HG03442 (cell line): ENCODE results near the gene ITGB2.

Experiments used
- ATAC-seq: cut with Tn5 transposase; IDR thresholded peaks from one replicate; pipeline ENCODE4 v1.9.1; 2021; ENCODE audit warnings: mild to moderate bottlenecking, moderate library complexity; ENCODE audit not compliant: unreplicated experiment

The ITGB2 gene

GRCh38 chr21:44898851-44899767 lies 21.6 kb downstream of the ITGB2 start:
- no peak for ATAC-seq

DNA sequence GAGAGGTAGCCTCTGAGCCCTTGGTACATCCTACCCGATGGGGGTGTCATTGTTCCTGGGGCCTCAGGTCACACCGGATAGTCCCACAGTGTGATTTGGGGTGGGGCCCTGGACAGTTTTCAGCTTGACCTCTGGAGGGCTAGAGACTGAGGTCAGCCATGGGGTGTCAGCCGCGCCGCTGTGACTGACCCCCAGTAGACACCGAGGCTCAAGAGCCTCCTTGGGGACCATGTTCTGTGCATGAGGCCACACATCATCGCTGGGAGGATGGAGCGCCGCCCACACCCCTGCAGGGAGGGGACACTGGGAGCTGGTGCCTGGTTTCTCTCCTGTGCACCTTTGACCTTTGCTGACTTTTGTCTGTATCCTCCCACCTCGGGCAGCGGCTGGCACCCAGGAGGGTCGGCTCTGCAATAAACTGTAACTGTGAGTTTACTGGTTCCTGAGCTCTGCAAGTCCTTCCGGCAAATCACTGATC lies 22.6 kb downstream of the ITGB2 start:
- no peak for ATAC-seq

GRCh38 chr21:44897326-44898010 lies 23.2 kb downstream of the ITGB2 start:
- no peak for ATAC-seq

DNA sequence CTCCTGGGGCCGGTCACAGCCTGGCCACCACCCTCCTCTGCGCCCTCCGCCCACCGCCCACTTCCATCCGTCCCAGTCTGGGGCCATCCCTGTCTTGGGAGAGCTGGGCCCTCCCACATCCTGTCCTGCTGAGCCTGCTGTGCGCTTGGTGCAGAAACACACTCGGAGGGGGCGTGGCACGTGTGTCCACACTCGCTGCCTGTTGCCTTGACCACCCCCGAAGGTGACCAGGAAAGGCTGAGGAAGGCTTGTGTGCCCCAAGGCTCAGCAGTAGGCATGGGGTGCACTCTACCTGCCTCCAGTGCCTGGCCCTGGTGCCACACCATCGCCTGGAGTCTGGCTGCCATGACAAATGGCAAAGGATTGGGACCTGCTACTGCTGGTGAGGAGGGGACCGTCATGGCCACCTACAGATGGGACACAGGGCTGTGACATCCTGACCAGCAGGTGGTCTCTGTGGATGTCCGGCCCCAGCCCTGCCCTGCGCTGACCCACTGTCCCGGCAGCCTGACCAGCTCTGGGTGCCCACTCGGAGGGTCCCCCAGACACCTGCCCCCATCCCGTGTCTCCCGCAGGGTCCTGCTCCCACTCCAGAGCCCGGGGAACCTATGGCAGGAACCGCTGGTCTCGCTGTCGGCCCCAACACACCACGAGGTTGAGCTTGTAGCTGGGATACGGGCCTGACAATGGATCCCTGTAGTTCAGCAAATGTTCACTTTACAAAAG lies 24.0 kb downstream of the ITGB2 start:
- no peak for ATAC-seq

DNA sequence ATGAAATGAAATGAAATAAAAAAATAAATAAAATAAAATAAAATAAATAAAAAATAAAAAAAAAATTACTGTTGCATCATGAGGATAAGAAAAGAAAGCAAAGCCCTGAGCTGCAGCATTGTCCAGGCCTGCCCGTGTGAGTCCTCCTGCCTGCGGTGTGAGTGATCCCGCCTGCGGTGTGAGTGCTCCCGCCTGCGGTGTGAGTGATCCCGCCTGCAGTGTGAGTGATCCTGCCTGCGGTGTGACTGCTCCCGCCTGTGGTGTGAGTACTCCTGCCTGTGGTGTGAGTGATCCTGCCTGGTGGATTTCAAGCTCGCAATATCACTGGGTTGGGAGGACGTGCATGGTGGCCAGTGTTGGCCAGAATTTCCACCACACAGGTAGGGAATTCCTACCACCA lies 24.8 kb downstream of the ITGB2 start:
- ATAC-seq: no peak

DNA sequence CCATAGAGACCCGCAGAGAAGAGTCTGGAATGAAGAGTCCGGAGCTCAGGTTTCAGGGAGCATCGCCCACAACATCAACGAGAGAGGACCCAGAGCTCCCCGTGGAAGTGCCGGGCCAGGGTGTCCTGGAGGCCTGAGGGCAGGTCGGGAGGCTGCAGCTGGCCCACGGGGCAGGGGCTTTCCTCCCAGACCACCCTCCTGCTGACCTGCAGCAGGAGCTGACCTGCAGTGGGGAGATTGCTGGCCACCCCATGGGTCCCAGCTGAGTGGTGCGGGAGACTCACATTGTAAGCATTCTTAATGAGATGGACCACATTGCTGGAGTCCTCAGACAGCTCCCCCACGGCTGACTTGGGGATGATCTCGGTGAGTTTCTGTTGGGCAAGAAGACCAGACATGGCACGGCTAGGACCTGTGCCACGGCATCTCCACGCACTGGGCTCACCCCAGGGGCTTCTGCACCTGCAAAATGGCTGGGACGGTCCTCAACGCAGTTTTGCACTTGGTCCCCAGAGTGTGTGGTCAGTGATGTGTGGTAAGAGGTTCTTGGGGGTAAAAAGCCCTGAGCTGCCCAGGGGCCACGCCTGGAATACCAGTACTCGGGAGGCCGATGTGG lies 25.9 kb downstream of the ITGB2 start:
- no peak for ATAC-seq

DNA sequence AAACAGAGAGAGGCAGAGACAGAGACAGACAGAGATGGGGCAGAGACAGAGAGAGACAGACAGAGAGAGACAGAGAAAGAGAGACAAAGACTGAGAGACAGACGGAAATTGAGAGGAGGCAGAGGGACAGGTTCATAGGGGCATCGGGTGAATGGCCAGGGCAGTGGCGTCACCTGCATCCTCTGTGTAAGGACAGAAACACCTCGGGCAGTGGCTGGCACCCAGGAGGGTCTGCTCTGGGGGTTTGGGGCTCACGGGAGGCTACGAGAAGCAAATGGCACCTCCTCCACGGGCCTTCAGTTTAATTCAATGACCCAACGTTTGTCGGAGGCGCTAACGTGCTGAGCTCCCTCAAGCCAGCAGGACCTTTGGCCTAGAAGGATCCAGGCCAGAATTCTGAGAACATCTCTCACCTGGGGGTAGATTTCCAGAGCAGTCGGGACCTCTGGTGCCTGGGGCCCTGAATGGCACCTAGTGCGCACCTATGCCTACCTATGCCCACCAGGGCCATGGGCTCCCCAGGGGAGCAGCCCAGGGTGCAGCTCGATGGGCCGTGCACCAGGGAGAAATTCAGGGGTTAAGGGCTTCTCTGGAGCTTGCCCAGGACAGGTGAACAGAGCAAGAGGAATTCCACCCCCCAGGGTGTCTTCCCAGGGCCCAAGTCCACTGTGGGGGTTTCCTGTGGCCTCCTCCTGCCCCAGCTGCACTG lies 26.6 kb downstream of the ITGB2 start:
- no peak for ATAC-seq

DNA sequence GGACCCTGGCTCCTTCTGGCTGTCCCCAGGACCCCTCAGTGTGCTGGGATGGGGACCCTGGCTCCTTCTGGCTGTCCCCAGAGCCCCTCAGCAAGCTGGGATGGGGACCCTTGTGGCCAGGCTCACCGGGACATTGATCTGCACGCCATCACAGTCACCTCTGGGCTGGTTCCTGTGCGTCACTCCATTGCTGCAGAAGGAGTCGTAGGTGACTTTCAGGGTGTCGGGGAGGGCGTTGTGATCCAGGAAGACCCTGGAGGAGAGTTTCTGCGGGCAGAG lies 27.5 kb downstream of the ITGB2 start:
- ATAC-seq: no peak

- no peak for ATAC-seq
Measured at GRCh38 chr21:44892536-44893277, 28.0 kb downstream of the ITGB2 start.

DNA sequence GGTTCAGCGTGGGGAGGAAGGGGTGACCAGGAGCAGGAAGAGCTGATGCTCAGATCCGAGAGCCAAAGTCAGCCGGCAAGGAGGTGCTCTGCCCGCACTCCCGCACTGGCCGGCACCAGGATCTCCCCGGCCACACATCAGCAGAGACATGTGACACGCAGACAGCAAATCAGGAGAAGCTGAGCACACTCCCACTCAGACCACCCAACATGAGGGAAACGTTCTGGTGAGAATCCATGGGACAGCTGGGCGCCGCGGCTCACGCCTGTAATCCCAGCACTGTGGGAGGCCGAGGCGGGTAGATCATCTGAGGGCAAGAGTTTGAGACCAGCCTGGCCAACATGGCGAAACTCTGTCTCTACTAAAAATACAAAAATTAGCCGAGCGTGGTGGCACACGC lies 28.6 kb downstream of the ITGB2 start:
- no peak for ATAC-seq

DNA sequence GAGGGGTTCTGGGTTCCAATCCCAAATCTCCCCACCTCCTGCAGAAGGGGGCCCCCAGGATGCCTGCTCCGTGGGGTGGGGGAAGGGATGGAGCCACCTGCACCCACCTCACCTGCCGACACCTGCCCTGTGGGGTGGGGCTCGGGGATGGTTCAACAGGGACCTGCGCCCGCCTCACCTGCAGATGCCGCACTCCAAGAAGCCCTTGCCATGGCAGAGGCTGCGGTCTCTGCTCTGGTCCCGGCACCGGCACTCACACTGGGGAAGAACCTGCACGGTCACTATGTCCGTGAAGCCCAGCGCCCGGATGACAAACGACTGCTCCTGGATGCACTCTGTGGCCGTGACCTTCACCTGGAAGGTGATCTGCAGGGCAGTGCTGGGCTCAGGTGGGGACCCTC lies 29.1 kb downstream of the ITGB2 start:
- no peak for ATAC-seq

DNA sequence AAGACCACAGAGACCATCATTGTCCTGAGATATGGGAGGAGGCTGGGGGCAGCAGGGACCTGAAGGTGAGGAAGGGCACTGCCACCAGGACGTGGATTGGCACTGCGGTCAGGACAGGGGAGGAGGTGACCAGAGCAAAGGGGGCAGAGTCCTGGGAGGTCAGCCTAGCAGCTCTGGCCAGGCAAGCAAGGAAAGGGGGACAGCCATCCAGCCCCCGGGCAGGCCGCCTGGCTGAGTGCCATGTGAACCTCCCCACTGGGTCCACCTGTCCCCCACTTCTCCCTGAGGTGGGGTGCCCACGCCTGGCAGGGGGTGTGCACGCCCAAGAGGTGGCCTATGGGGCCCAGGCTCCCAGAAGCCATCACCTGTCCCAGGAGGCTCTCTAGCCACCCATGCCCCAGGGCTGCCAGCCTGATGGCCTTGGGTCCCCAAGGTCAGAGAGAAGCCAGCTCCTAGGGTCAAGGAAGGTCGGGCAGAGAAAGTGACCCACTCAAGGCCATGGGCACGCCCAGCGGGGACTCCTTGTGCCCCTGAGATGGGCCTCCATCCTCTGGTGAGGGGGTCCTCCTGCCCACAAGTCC lies 29.6 kb downstream of the ITGB2 start:
- ATAC-seq: no peak

DNA sequence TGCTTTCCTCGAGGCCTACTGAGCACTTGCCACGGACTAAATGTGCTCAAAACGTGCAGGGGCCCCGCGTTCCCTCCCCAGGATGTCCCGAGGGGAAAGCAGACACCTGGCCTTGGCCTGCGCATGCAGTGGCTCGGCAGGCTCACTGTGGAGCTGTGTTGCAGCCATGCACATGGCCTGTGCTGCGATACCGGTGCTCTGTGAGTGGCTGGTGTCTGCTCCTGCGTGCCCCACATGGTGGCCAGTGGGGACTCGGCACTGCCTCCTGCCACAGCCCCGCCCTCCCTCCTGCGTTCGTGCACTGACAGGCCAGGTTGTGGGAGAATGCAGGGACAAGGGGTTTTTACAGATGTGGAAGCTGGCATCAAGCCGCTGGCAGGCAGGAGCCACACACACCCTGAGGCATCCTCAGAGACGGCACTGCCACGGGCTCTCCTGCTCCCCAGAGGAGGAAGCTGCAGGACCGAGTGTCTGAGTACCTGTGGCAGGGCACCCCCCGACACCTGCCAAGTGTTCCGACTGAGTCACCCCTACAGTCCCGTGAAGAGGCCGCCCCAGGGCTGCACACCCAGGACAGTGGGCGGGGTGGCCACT lies 30.3 kb downstream of the ITGB2 start:
- ATAC-seq: no peak

DNA sequence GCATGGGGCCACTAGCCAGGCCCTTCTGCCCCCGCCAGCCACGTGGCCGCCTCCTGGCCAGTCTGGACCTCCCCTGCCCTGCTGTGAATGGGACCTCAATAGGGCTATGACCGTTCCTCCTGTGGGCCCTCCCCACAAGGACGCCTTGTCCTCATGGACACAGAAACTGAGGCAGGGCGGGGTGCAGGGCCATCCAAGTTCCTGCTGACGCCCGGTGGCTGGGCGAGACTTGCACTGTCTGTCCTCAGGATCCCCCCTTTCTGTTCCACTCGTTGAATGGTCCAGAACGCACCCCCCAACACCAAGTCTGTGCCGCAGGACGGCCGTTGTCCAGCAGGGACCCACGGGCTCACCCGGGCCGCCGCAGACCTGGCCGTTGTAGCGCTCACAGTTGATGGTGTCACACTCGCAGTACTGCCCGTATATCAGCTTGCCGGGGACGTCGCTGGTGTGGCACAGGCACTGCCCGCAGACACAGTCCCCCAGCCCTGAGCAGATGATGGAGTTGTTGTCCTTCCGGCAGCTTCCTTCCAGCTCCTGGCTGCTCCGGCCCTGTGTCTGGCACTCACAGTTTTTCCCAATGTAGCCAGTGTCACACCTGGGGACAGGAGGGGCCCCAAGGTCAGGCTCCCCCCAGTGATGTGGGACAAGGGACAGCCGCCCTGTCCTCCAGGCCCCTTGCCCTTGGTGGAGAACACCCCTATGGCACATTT lies 30.9 kb downstream of the ITGB2 start:
- ATAC-seq: no peak

DNA sequence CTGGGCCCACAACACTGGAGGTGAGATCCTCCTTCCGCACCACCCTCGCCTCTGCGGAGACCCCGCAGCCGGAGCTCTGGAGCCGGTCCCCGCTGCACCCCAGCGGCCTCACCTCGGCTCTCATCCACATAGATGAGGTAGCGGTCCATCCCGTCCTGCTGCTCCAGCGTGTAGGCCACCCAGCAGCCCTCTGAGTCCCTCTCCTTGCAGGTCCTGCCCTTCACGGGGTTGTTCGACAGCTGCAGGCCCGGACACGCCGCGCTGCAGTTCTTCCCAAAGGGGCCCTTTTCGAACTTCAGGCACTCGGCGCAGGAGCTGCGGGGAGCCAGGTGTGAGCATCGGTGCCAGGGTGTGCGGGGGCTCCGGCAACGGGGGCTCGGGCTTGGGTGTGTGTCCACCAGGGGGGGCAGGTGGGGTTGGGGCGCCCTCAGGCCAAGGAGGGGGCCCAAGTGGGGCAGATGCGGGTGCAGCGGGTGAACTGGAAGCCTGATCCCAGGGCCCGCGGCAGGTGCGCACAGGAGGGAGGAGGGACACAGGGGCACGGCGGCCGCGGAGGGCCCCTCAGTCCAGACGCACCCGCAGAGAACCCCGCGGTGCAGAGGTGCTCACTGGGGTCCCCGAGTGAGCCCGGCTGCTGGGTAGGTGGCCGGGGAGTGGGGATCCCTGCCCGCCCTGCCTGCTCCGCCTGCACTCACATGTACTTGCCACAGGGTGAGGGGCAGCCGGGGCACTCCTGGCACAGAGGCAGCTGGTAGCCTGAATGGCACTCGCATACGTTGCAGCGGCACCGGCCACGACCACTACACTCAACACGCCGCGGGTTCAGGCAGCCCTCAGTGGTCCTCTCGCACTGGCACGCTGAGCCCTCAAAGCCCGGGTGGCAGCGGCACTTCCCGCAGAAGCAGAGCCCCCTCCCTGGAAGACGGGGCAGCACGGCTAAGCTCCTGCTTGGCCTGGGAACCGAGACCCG lies 31.8 kb downstream of the ITGB2 start:
- no peak for ATAC-seq

GRCh38 chr21:44887807-44888580 lies 32.7 kb downstream of the ITGB2 start:
- no peak for ATAC-seq
